ENCODE measurements around the gene MRPL34. TPM values are rescaled to one million over a fixed set of nuclear protein-coding genes. Genes with fewer than 3 reads are reported as not detected.

Gene MRPL34
- total and polyA plus RNA-seq, 9 of the 15 experiments (the other 6 are each of a cell fraction or from before 2014, with no cell fraction given): 11.5 to 256 (median 72.5) TPM

DNA sequence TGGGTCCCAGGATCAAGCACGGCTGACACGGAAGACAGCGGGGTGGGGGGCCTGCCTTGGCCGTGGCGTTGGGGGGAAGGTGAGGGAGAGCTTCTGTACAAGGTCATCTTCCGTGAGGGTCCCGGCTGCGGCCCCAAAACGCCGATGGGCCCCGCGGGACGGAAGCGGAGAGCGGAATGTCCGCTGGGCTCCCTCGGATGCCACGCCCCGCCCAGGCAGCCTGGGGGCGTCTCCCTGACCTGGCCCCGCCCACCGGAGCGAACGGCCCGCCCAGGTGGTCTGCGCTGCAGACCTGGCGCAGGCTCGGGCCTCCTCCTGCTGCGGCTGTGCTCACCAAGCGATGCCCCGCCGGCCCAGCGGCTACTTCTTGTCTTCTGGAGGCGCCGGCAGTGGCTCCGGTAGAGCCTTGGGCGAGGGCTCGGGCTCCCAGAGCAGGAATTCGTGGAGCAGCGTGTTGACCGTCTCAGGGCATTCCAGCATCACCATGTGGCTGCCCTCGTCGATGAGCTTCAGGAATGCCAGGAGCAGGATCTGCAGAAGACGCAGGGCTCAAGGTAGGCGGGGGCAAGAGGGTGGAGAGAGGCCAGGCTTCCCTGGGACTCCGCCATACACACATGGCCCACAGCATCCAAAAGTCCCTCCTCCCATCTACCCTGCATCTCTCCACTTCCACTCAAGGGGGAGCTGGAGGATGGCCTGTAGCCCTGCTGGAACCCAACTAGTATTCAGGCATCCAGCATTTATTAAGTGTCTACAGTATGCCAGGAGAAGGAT lies 13.2 kb upstream of the MRPL34 start (continued):
- TF ChIP-seq REST (IDR thresholded peaks at IDR 0.05; ENCODE audit: borderline replicate concordance) (peak; percentile 69; the same call in 1 of the 2 replicates), REST (CRISPR knock-in tag; IDR thresholded peaks at IDR 0.05; ENCODE audit: low read depth) (no peak), ASH1L (IDR thresholded peaks at IDR 0.05; ENCODE audit: borderline replicate concordance, low read depth, partially characterized antibody) (no peak), ZNF316 (IDR thresholded peaks at IDR 0.05) (no peak), EZH2 (IDR thresholded peaks at IDR 0.05; ENCODE audit: borderline replicate concordance, low read depth, low read length) (no peak), SREBF2 (CRISPR knock-in tag; IDR thresholded peaks at IDR 0.05) (no peak), RAD51 (IDR thresholded peaks at IDR 0.05; ENCODE audit: borderline replicate concordance, low read depth) (no peak), ELF1 (tag; IDR thresholded peaks at IDR 0.05) (no peak), RBM15 (IDR thresholded peaks at IDR 0.05; ENCODE audit: insufficient read depth, low read length) (no peak), KDM2B (CRISPR knock-in tag; IDR thresholded peaks at IDR 0.05) (no peak), FOXK2 (conservative IDR thresholded peaks at IDR 0.05 in 1 of 2, IDR thresholded peaks at IDR 0.05 in 1 of 2; ENCODE audit: low read depth in 2 of 2) (no peak; a peak in 1 of 4 replicates), PHB2 (IDR thresholded peaks at IDR 0.05; ENCODE audit: low read depth) (0 out of 2 replicates have a peak, but pooled peaks have one; percentile 7), ZNF445 (CRISPR knock-in tag; IDR thresholded peaks at IDR 0.05; ENCODE audit: low read depth) (no peak), HMG20B (CRISPR knock-in tag; IDR thresholded peaks at IDR 0.05) (no peak), MBD2 (IDR thresholded peaks at IDR 0.05; ENCODE audit: borderline replicate concordance, low read depth) (no peak), SMARCA5 (IDR thresholded peaks at IDR 0.05) (peak; percentile 92; the same call in 1 of the 2 replicates), SNAPC5 (CRISPR knock-in tag; IDR thresholded peaks at IDR 0.05) (no peak), MLX (CRISPR knock-in tag; conservative IDR thresholded peaks at IDR 0.05) (no peak)

Measured in K562 (cell line).